GM12873 (cell line): Measurements from ENCODE around the gene CLIP3.

Experiments
- TF ChIP-seq, protein P1 (sequence below): IDR thresholded peaks from 2 replicates; pipeline ENCODE4 v1.5.1; 2012; ENCODE audit warnings: low read depth, mild to moderate bottlenecking, moderate library complexity, low read length, control low read depth; ENCODE audit not compliant: insufficient read depth; ENCODE audit errors: missing control alignments

Gene CLIP3

DNA sequence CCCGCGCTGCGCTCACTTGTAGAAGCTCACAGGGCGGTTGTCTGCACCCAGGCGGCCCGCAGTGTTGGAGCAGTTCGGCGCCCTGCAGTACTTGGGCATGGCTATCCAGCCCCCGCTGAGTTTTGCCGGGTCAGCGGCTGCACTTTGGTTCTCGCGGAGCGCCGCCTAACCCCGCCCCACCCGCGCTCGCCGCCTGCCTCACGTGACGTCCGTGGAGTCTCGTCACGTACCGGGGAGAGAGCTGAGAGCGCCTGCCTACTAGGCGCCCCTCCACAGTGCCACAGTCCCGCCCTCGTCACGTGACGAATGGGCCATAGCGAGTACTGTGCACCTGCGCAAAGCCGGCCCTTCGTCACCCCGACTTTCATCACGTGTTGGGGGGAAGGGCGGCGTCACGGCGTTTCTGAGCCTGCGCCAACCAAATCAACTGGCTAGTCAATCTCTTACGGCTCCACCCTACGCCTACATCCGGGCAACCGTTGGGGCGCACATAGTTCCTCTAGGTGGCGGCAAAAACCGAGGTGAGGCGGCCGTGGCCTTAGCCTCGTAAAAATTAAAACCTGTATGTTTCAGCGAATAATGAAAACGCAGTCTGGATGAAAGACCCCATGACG is 21.6 kb upstream of the CLIP3 start, which contains the start of gene THAP8:
THAP8 (minus strand) TSS at position 167 of the 614 bp plus-strand sequence; CDS start at position 99, 68 bp downstream.
- TF ChIP-seq, protein P1, sequence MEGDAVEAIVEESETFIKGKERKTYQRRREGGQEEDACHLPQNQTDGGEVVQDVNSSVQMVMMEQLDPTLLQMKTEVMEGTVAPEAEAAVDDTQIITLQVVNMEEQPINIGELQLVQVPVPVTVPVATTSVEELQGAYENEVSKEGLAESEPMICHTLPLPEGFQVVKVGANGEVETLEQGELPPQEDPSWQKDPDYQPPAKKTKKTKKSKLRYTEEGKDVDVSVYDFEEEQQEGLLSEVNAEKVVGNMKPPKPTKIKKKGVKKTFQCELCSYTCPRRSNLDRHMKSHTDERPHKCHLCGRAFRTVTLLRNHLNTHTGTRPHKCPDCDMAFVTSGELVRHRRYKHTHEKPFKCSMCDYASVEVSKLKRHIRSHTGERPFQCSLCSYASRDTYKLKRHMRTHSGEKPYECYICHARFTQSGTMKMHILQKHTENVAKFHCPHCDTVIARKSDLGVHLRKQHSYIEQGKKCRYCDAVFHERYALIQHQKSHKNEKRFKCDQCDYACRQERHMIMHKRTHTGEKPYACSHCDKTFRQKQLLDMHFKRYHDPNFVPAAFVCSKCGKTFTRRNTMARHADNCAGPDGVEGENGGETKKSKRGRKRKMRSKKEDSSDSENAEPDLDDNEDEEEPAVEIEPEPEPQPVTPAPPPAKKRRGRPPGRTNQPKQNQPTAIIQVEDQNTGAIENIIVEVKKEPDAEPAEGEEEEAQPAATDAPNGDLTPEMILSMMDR = peak; percentile 50

DNA sequence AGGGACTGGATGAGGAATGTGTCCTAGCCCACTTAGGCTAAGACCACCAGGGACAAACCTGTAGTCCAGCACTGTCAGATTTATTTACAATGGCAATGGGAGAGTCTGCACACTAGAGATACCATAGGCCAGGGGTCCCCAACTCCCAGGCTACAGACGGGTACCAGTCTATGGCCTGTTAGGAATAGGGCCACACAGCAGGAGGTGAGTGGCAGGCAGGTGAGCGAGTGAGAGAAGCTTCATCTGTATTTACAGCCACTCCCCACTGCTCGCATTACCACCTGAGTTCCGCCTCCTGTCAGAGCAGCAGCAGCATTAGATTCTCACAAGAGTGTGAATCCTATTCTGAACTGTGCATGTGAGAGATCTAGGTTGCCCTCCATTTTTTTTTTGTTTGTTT is 19.0 kb upstream of the CLIP3 start:
- TF ChIP-seq, protein P1 = no peak

DNA sequence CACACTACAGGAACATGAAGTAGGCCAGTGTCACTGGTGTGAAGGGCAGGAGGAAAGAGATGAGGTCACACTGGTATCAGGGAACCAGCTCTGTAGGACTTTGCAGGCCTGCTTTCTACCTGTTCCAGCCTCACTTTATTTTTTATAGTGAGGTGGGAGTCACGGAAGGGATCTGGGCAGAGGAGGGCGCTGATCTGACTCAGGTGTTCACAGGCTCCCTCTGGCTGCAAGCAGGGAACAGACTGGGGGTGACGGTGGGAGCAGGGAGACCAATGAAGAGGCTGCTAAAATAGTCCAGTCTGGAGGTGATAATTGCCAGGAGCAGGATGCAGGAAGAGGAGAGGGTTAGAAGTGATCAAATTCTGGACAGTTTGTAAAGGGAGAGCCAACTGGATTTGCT is 18.6 kb upstream of the CLIP3 start:
- TF ChIP-seq, protein P1 = peak; percentile 19

DNA sequence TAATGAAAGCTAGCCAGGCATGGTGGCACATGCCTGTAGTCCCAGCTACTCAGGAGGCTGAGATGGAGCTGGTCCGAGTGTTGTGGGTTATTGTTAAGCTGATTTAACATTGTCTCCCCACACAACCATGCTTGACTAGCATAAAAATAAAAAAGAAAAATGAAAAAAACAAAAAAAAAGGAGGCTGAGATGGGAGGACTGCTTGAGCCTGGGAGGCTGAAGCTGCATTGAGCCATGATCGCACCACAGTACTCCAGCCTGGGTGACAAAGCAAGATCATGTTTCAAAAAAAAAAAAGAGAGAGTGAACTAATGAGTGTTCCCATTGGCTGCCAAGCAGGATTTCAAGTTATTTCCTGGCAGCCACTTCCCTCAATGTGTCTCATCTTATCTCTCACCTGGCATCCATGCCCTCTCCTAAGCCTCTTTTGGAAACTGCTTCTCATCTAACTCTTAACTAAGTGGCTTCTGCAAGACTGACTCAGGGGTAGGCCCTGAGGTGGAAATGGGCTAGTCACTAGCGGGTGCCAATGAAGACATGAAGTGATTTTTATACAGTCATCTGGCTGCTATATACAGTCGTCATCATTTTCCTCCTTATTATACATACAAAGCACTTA is 16.5 kb upstream of the CLIP3 start:
- TF ChIP-seq, protein P1 = no peak

DNA sequence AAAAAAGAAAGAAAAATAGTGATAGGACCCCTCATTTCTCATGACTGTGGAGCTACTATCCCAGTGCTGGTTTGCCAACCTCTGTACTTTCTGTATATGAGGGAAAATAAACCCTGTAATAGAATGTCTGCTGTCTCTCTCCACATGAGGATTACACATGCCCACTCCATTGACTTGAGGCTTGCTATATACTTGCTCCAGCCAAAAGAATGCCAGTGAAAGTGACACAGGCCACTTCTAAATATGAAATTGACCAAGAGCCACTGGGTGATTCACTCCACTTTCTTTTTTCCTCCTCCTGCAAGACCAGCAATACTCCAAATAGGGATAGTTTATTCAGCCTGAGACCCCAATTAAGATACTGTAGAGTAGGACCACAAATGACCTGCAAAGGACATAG is 15.2 kb upstream of the CLIP3 start:
- TF ChIP-seq, protein P1 = no peak

DNA sequence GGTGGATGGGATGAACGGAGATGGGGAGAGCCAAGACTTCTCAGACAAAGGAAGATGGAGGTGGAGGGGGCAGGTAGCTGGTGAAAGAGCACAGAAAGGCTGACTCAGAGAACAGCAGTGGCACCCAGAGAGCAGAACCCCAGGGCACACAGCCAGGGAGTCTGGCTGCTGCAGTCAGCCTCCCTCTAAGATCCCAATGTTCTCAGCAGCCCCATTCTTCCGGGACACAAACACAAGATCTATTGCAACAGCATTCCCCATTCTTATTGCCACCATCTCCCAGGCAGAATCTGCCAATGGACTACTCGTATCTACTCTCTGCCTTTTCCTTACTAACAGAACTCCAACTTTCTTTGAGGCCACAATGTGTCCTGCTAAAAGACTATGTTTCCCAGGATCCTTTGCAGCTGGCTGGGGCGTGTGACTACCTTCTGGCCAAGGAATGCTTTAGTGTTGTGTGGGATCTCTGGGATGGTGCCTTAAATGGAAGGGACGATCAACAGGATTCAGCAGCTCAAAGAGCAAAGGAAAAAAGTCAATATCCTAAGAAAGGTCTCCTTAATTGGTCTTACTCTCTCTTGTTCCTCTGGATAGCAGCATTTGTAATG is 13.9 kb upstream of the CLIP3 start:
- TF ChIP-seq, protein P1 = no peak

DNA sequence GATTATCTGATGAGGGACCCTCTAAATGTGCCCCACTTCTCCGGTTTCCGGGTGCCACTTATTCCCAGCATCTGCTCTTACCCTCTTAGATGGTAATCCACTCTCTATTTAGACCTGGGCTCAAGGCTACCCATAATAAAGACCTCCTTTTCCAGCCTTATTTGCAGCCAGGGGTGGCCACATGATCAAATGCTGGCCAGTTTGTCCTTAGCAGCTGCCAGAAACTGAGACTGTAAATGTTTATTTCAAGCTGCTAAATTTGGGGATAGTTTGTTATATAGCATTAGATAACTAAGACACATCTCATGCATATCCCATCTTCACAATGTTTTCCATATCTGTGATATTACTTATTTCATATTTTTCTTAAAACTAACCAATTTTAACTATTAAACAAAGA is 11.3 kb upstream of the CLIP3 start:
- TF ChIP-seq, protein P1 = no peak
